ENCODE data around the gene SMIM11.

The SMIM11 gene

DNA sequence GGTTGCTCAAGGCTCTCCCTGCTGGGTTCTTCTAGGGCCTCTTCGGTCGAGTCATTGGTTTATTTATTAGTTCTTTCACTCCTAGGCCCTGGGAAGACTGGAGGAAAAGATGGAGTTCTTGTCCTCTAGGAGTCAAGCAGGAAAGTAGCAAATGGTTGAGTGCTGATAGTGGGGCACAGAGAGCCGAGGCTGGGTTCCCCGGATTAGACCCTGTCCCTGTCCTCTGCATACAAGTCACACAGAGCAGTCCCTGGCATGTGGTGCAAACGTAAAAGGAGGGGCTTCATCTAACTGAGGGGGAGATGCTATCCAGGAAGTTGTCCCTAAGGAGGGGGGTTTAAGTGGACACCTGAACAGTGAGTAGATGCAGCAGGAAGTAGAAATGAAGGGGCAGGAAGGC lies 30.7 kb upstream of the SMIM11 start:
- TF ChIP-seq, protein P1, sequence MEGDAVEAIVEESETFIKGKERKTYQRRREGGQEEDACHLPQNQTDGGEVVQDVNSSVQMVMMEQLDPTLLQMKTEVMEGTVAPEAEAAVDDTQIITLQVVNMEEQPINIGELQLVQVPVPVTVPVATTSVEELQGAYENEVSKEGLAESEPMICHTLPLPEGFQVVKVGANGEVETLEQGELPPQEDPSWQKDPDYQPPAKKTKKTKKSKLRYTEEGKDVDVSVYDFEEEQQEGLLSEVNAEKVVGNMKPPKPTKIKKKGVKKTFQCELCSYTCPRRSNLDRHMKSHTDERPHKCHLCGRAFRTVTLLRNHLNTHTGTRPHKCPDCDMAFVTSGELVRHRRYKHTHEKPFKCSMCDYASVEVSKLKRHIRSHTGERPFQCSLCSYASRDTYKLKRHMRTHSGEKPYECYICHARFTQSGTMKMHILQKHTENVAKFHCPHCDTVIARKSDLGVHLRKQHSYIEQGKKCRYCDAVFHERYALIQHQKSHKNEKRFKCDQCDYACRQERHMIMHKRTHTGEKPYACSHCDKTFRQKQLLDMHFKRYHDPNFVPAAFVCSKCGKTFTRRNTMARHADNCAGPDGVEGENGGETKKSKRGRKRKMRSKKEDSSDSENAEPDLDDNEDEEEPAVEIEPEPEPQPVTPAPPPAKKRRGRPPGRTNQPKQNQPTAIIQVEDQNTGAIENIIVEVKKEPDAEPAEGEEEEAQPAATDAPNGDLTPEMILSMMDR (IDR thresholded peaks at IDR 0.05; ENCODE audit: borderline replicate concordance, insufficient read depth, low read depth, low read length): no peak
- no peak overlapping the region for H3K4me3 ChIP-seq (ENCODE audit: low read depth, low read length)

DNA sequence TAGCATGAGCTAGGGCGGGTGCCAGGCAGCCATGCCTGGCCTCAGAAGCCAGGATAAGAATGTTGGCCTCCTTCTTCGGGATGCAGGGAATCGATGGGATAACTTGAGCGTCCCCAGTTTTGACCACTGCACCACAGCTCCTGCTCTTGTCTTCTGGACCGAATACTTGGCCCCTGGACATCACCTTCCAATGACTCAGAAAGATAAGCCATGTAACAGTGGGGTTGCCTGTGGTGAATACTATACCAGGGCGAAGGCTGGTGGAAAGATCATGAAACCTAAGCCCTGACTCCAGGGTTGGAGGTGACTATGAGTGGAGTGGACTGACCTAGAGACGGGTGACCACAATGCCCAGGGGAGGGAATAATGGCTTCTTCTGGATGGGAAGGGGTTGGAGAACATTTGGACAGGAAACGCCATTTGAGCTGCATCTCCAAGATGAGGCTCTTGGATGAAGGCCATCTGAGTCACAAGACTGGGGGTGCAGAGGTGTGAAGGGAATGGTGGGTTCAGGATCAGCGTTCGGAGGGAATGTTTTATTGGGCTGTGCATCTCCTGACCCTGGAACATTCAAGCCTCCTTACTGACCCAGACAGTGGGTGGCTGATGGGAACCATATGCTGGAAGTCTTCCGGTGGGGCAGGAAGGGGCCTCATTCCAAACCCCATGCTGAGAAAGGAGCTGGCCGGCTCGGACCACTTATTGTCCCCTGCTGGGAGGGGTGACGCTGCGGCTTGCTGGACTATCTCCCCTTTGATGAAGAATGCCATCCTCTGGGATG lies 30.0 kb upstream of the SMIM11 start:
- TF ChIP-seq, protein P1 (IDR thresholded peaks at IDR 0.05; ENCODE audit: borderline replicate concordance, insufficient read depth, low read depth, low read length): no peak

DNA sequence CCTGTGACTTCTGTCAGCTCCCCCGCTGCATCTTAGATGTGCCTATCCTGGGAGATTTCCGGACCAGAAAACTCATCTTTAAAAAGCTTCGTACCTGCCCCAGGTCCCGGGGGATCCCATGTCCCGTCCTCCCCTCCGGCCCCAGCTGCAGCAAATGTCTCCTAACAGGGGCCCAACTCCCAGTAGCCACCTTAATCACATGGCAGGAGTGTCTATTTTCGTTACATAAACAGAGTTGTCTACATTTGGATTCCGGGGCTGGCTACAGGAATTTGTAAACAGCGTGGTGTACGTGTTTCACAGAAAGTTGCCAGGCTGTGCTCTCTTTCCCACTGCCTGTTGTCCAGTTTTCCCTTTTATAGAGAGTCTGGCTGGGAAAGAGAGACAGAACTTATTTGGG lies 29.4 kb upstream of the SMIM11 start:
- TF ChIP-seq, protein P1 (IDR thresholded peaks at IDR 0.05; ENCODE audit: borderline replicate concordance, insufficient read depth, low read depth, low read length): no peak
- H3K4me3 ChIP-seq (ENCODE audit: low read depth, low read length): no peak overlapping the region

More for the DNA sequence above, 30.0 kb upstream of the SMIM11 start:
- no peak overlapping the region for H3K4me3 ChIP-seq (ENCODE audit: low read depth, low read length)

DNA sequence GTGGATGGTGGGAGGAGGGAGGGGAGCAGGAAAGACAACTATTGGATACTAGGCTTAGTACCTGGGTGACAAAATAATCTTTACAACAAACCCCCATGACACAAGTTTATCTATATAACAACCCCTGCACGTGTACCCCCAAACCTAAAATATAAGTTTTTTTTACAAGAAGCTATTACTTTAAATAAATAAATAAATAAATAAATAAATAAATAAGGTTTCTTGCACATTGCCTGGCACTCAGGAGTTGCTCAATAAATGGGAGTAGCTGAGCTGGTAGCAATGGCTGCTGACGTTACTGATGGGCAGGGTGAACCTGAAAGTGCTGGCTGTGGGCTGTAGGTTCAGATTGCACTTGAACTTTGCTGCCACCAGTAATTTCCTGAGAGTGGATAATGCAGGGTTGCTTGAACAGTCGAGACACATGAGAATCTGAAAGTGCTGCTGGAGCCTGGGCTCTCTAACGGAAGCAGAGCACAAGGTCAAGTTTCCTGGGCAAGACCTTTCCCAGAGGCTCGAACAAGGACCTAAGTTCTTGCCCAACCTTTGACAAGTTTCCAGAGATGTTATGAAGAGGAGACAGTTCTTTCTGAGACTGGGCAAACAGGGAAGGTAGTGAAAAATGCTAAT lies 26.3 kb upstream of the SMIM11 start:
- H3K4me3 ChIP-seq (ENCODE audit: low read depth, low read length): no peak overlapping the region
- TF ChIP-seq, protein P1 (IDR thresholded peaks at IDR 0.05; ENCODE audit: borderline replicate concordance, insufficient read depth, low read depth, low read length): no peak

DNA sequence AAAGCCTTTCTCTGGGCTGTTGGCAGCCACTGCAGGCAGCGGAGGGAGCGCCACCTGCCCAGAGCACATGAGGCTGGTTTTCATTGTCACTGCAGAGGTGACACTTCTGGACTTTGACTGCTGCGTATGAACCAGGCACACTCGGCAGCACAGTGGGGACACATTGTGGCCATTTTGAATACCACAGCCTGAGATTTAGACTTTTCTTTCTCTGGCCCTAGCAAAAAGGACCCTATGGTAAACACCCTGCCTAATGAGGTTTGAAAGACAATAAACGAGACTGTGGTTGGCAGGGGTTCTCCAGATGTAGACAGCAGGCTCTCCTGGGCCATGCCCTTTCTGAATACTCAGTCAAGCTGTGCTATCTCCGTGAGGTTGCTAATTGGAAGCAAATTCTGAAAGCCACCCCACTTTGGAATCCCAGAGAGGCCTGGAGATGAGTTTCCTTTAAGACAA lies 23.5 kb upstream of the SMIM11 start:
- H3K4me3 ChIP-seq (ENCODE audit: low read depth, low read length): no peak overlapping the region
- TF ChIP-seq, protein P1 (IDR thresholded peaks at IDR 0.05; ENCODE audit: borderline replicate concordance, insufficient read depth, low read depth, low read length): peak; percentile 60

DNA sequence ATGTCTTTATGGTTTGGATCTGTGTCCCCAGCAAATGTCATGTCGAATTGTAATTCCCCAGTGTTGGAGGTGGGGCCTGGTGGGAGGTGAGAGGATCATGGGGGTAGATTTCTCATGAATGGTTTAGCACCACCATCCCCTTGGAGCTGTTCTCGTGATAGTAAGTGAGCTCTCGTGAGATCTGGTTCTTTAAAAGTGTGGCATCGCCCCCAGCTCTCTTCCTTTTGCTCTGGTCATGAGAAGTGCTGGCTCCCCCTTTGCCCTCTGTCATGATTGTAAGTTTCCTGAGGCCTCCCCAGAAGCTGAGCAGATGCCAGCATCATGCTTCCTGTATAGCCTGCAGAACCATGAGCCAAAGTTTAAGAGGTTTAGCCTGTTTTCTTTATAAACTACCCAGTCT lies 22.8 kb upstream of the SMIM11 start:
- H3K4me3 ChIP-seq (ENCODE audit: low read depth, low read length): no peak overlapping the region
- TF ChIP-seq, protein P1 (IDR thresholded peaks at IDR 0.05; ENCODE audit: borderline replicate concordance, insufficient read depth, low read depth, low read length): no peak

DNA sequence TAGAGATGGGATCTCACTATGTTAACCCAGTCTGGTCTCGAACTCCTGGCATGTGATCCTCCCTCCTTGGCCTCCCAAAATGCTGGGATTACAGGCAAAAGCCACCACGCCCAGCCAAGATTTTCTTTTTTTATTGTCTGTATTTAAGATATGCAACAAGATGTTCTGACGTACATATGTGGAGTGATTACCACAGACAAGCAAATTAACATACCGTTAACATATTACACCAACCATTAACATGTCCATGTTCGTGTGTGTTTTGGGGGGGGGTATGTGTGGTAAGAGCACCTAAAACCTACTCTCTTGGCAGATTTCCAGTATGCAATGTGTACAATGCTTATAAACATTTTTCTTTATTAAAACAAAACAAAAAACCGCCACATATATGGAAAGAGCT lies 22.1 kb upstream of the SMIM11 start:
- H3K4me3 ChIP-seq (ENCODE audit: low read depth, low read length): no peak overlapping the region
- TF ChIP-seq, protein P1 (IDR thresholded peaks at IDR 0.05; ENCODE audit: borderline replicate concordance, insufficient read depth, low read depth, low read length): no peak
